ENCODE measurements around the gene ERF. TPM values are rescaled to one million over a fixed set of nuclear protein-coding genes. Genes with fewer than 3 reads are reported as not detected.
A peak's percentile ranks its signal among the peaks of the same experiment; 100 is the strongest.

The ERF gene
- polyA plus RNA-seq, 2 of the 4 experiments (the other 2 are of a cell fraction), result 103 to 120 TPM

- TF ChIP-seq FOSL2 (IDR thresholded peaks at IDR 0.05) (no peak), FOSL2 (CRISPR knock-in tag; IDR thresholded peaks at IDR 0.05) (0 out of 2 replicates have a peak, but pooled peaks have one; percentile 7), E2F6 (IDR thresholded peaks at IDR 0.05; ENCODE audit: borderline replicate concordance, low read depth) (peak; percentile 94)
Measured at GRCh38 chr19:42279902-42280814, 25.2 kb upstream of the ERF start (continued).

- H3K4me2 ChIP-seq, result peak overlapping the region; percentile 100
- peak; percentile 74 for FAIRE-seq
- H3K27ac ChIP-seq, result peak overlapping the region; percentile 94 to 98
- peaks cover 48% of the 10 kb centered on the region for H3K4me1 ChIP-seq
- DNase-seq (ENCODE audit: low read depth in 1 of 2, low spot score in 1 of 2), result no peak
- POLR2A ChIA-PET, result interaction anchor here (0.6 to 5.6 kb wide), 7 partner anchors 9 to 166 kb away, joined by 3 to 56 read pairs (median 8); partner anchors contain the start of genes CIC, ERF and GSK3A
- CTCF ChIA-PET, result interaction anchor here (0.6 to 14.6 kb wide), 37 partner anchors 8 to 1543 kb away, joined by 3 to 373 read pairs (median 4); partner anchors contain the start of genes CIC, ERF, GSK3A and PAFAH1B3
- WGBS (ENCODE audit: missing lambda C conversion rate), result 18% methylated on average over 6 of the region's 6 CpGs
- peak in 1 of 2 experiments; percentile 4; a peak in 3 of 6 replicates for ATAC-seq
- no peak for TF ChIP-seq RAD21 (conservative IDR thresholded peaks at IDR 0.05 in 1 of 2, IDR thresholded peaks at IDR 0.05 in 1 of 2)
- no peak for TF ChIP-seq CEBPB (IDR thresholded peaks at IDR 0.05)
- TF ChIP-seq PBX3 (IDR thresholded peaks at IDR 0.05), result 0 out of 2 replicates have a peak, but pooled peaks have one; percentile 19
- TF ChIP-seq NR3C1 (IDR thresholded peaks at IDR 0.05), result no peak
- no peak for TF ChIP-seq ZFP36 (IDR thresholded peaks at IDR 0.05; ENCODE audit: borderline replicate concordance, partially characterized antibody)
- TF ChIP-seq RARB (CRISPR knock-in tag; IDR thresholded peaks at IDR 0.05), result no peak
- TF ChIP-seq HDAC2 (IDR thresholded peaks at IDR 0.05), result no peak
- no peaks in the 10 kb centered on the region for H3K9me3 ChIP-seq
- peak overlapping the region; percentile 77 for H3K4me3 ChIP-seq
Measured at GRCh38 chr19:42279155-42279901, 24.4 kb upstream of the ERF start.

GRCh38 chr19:42278452-42279154 is 23.7 kb upstream of the ERF start:
- Histone ChIP-seq H3K4me2 (peak overlapping the region; percentile 100), H3K27ac (peak overlapping the region in 1 of 2 experiments; percentile 94; a peak in 3 of 6 replicates), H3K4me3 (no peak overlapping the region), H3K9me3 (no peaks in the 10 kb centered on the region), H3K4me1 (peaks cover 48% of the 10 kb centered on the region)
- POLR2A ChIA-PET, result interaction anchor here (1.1 to 5.6 kb wide), 5 partner anchors 8 to 118 kb away, joined by 3 to 56 read pairs (median 11); partner anchors contain the start of genes CIC and GSK3A
- 91% methylated on average over 5 of the region's 5 CpGs for WGBS (ENCODE audit: missing lambda C conversion rate)
- TF ChIP-seq CEBPB (IDR thresholded peaks at IDR 0.05) (no peak), HOXB5 (CRISPR knock-in tag; IDR thresholded peaks at IDR 0.05) (no peak)
- no peak for DNase-seq (ENCODE audit: low read depth in 1 of 2, low spot score in 1 of 2)
- CTCF ChIA-PET, result interaction anchor here (0.7 to 14.6 kb wide), 19 partner anchors 7 to 170 kb away, joined by 3 to 373 read pairs (median 8); partner anchors contain the start of genes CIC, ERF and GSK3A
- no peak for FAIRE-seq
- no peak for ATAC-seq

- Histone ChIP-seq H3K4me1 (peaks cover 43% of the 10 kb centered on the region), H3K4me2 (no peak overlapping the region), H3K9me3 (no peaks in the 10 kb centered on the region), H3K4me3 (no peak overlapping the region), H3K27ac (peak overlapping the region in 1 of 2 experiments; percentile 94; a peak in 3 of 6 replicates)
- no peak for ATAC-seq
- 79% methylated on average over 10 of the region's 10 CpGs for WGBS (ENCODE audit: missing lambda C conversion rate)
- CTCF ChIA-PET, result interaction anchor here (0.7 to 14.6 kb wide), 10 partner anchors 6 to 170 kb away, joined by 4 to 373 read pairs (median 12); partner anchors contain the start of genes CIC, ERF and GSK3A
- DNase-seq (ENCODE audit: low read depth in 1 of 2, low spot score in 1 of 2), result no peak
- FAIRE-seq, result peak; percentile 61
- no peak for TF ChIP-seq EHF (CRISPR knock-in tag; IDR thresholded peaks at IDR 0.05)
- POLR2A ChIA-PET, result interaction anchor here (5.6 kb wide), 1 partner anchor 35 kb away, joined by 56 read pairs; the partner anchor contains the start of gene GSK3A
Measured at GRCh38 chr19:42277821-42278451, 23.0 kb upstream of the ERF start.

Measured in A549 (cell line).